T-helper 2 cell (primary cell): ENCODE measurements around the gene EFNB3.

Source experiments
- DNase-seq, 5 experiments: peaks; one replicate each; pipeline versions ENCODE4 v3.0.0 to v3.0.0-alpha.2; 2012 to 2022
- total RNA-seq, 2 donors: gene quantifications; one replicate each; lab custom pipeline; 2026; lab: John Stamatoyannopoulos, UW

Gene EFNB3, protein sequence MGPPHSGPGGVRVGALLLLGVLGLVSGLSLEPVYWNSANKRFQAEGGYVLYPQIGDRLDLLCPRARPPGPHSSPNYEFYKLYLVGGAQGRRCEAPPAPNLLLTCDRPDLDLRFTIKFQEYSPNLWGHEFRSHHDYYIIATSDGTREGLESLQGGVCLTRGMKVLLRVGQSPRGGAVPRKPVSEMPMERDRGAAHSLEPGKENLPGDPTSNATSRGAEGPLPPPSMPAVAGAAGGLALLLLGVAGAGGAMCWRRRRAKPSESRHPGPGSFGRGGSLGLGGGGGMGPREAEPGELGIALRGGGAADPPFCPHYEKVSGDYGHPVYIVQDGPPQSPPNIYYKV
- 0 to 0.54 reads per million in 2 donors for total RNA-seq

DNA sequence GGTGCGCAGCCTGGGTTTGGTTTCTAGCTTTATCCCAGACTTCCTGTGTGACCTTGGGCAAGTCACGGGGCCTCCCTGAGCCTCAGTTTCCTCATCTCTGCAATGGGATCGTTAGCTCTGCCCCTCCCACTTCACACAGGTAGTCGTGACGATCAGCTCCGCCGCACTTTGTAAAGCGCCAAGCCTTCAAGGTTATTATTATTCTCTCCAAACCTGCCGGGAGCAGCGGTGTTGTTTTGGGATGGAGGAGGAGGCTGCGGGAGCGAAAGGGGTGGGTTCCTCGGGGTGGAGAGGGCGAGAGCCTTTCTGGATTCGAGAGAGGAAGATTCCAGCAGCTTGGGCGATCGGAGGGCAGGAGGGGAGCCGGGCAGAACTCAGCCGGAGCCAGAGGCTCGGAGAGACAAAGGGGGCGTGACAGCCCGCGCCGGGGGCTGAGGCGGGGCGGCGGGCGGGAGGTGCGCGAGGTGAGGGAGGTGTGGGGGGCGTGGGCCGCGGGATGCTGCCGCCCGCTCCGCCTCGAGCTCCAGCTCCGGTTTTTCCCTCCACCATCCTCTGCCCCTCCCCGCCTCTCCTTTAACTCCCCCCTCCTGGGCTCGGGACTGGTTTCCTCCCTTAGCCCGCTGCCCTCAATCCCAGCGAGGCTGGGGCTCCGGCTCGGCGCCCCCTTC, at the start of gene EFNB3:
TSS of gene EFNB3 (plus strand) at position 602 of the 668 bp plus-strand sequence. CDS start 397 bp downstream, outside the sequence.
- no peak for DNase-seq

DNA sequence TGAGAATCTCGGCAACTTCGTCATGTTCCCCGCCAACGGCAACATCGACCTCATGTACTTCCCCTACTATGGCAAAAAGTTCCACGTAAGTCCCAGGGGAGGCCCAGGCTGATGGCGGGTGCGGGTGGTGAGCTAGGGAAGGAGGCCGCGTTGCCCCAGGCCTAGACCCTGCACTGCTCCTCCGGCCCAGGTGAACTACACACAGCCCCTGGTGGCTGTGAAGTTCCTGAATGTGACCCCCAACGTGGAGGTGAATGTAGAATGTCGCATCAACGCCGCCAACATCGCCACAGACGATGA, 49.5 kb upstream of the EFNB3 start:
- no peak for DNase-seq

DNA sequence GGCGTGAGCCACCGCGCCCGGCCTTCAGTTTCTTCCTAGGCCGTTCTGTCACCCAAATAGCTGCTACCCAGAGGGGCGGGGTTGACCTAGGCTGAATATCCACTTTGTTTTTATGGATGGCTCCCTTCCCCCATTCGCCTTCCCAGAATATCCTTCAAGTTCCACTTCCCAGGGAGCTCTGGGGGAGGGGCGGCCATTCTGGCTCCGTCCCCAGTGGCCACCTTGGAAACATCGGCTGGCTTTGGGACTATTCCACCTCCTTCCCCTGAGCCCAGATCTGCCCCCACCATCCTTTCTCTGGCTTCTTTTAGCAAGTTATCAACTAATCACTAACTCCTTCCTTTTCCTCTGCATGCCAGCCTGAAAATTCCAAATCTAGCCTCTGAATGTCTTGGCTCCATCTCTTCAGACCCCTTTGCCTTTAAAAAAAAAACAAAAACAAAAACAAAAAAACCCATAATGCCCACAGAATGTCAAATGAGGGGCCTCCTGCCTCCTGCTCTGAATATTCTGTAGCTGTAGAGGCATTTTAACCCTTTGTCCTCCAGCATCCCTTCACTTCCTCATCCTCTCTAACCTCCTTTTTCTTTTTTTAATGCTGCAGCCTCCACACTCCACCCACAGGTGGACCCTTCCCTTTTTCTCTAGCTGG, 47.9 kb upstream of the EFNB3 start:
- DNase-seq: no peak

DNA sequence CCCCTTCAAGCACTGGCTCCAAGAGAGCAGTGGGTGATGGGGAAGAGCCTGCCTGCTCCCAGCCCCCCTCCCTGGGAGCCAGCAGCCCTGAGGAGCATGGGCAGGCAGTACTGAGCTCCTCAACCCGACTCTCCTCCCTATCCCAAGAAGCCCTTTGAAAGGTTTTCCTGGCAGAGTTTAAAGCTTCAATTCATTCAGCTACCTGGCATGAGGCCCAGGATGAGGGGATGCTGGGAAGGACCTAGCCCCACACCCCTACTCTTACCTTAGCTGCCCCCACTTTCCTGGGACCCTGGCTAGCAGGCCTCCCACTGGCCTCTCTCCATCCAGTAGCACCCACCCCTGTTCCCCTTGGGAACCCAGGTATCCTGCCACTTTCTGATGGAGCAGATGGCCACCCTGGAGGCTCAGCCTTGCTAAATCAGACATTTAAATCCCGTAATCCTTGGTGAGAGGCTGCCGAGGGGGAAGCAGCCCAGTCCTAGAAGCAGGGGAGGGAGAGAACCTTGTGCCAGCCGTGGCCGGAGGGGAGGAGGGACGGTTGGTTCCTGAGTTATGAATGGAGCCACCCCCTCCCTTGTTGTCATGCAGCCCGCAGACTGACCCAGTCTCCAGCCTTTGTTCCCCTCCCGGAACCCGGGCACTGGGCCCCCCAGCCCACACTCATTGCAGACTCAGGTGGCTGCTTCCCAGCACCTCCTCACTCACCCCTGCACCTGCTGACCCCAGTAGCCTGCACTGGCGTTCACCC, 37.2 kb upstream of the EFNB3 start:
- no peak for DNase-seq

DNA sequence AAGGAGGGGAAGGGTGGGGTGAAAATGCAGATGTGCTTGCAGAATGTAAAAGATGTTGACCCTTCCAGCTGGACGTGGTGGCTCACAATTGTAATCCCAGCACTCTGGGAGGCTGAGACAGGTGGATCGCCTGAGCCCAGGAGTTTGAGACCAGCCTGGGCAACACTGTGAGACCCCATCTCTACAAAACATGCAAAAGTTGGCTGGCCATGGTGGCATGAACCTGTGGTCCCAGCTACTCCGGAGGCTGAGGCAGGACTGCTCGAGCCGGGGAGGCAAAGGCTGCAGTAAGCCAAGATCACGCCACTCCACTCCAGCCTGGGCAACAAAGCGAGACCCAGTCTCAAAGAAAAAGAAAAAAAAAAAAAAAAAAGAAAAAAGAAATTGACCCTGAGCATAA, 36.5 kb upstream of the EFNB3 start:
- DNase-seq: no peak

DNA sequence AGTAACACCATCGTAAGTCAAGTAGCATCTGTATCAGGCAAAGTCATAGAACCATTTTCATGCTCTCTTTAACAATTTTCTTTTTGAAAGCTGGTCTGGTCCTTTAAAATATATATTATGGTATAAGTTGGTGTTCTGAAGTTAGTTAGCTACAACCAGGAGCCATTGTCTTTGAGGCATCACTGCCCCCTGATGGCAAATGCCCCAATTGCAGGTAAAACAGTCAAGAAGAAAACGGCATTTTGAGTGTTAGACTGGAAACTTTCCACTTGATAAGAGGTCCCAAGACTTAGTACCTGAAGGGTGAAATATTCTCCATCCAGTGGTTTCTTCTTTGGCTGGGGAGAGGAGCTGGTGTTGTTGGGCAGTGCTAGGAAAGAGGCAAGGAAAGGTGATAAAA, 31.8 kb upstream of the EFNB3 start:
- DNase-seq: peak in 1 of 5 experiments; percentile 30

DNA sequence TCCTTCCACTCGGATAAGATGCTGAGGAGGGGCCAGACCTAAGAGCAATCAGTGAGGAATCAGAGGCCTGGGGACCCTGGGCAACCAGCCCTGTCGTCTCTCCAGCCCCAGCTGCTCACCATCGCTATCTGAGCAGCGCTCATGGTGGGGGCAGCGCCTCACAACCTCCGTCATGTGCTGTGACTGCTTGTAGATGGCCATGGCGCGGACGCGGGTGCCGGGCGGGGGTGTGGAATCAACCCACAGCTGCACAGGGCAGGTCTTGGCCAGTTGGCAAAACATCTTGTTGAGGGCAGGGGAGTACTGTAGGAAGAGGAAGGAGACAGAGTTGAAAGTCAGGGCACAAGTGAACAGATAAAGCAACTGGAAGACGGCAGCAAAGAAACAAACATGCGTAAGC, 30.1 kb upstream of the EFNB3 start:
- DNase-seq: no peak

DNA sequence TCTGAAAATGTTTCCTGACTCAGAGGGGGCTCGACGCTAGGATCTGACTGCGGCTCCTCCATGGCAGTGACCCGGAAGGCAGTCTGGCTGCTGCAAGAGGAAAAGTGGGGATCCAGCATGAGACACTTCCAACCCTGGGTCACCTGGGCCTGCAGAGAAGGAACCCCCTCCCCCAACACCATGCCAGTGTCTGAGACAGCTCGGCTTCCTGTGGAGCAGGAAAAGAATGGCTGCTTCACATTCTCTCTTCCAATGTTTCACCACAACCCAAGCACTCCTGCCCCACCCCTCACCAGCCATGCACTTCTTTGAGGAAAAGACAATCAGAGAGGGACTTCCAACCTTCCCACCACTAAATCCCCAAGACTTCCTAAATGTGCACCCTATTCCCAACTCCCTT, 28.5 kb upstream of the EFNB3 start:
- no peak for DNase-seq

DNA sequence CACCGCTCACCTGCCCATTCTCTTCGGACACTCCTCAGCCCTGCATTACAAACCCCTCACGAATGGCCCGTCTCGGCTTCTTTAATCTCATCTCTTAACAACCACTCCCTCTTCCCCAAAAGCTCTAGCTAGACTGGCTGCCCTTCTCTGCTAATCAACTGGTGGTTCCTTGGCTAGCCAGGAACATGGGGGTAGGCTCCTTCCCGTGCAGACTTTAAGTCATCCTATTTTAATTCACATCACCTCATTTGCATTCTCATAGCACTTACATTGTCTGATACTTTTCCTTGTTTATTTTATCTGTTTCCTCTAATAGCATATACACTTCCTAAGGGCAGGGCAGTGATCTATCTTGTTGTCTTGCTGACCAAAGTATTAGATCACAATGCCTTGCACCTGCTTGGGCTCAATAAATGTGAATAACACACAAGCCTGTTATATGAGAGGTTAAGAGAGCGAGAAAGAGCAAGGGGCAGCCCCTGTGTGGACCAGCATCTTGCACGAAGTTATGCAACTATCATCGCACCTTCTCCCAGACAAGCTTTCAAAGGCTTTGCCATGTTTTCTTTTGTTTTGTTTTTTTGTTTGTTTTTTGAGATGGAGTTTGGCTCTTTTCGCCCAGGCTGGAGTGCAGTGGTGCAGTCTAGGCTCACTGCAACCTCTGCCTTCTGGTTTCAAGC, 27.5 kb upstream of the EFNB3 start:
- DNase-seq: no peak

DNA sequence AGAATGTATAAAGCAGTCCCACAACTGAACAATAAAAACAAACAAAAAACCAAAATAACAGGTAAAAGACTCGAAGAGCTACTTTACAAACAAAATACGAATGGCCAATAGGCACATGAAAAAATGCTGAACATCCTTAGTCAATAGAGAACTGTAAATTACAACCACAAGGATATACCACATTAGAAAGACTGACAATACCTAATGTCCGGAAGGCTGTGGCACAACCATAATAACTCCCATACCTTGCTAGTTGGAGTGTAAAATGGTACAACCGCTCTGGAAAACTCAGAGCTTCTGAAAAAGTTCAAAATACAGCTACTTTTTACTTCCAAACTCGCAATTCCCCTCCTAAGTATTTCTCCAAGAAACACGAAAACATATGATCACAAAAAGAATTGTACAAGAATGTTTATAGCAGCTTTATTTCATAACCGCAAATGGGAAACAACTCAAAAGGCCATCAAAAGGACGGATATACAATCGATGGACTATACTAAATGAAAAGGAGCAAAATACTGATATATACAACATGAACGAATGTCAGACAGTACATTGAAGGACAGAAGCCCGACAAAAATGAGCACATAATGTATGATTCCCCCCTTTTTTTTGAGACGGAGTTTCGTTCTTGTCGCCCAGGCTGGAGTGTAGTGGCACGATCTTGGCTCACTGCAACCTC, 20.0 kb upstream of the EFNB3 start:
- DNase-seq: peak in 1 of 5 experiments; percentile 70

DNA sequence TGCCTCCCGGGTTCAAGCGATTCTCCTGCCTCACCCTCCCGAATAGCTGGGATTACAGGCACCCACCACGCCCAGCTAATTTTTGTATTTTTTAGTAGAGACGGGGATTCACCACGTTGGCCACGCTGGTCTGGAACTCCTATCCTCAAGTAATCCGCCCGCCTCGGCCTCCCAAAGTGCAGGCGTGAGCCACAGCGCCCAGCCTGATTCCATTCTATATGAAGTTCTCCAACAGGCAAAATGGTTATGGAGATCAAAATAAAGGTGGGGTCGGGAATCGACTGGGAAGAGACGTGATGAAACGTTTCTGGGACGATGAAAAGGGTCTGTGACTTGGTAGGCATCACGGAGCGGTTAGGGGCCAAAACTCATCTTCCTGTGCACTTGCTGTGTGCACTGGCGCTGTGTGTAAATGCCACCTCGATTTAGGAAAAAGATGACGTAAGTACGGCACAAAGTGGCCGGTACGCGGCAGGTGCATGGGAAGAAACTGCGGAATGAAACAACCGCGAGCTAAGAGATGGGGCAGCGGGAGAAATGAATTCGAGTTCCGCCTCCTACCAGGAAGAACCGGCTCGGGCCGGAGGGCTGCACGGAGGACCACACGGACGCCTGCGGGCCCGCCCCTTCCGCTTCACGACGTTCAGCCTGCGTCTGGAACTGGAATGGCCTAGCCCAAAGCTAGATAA, 19.3 kb upstream of the EFNB3 start:
- DNase-seq: peak; percentile 75 to 98 (median 85)

DNA sequence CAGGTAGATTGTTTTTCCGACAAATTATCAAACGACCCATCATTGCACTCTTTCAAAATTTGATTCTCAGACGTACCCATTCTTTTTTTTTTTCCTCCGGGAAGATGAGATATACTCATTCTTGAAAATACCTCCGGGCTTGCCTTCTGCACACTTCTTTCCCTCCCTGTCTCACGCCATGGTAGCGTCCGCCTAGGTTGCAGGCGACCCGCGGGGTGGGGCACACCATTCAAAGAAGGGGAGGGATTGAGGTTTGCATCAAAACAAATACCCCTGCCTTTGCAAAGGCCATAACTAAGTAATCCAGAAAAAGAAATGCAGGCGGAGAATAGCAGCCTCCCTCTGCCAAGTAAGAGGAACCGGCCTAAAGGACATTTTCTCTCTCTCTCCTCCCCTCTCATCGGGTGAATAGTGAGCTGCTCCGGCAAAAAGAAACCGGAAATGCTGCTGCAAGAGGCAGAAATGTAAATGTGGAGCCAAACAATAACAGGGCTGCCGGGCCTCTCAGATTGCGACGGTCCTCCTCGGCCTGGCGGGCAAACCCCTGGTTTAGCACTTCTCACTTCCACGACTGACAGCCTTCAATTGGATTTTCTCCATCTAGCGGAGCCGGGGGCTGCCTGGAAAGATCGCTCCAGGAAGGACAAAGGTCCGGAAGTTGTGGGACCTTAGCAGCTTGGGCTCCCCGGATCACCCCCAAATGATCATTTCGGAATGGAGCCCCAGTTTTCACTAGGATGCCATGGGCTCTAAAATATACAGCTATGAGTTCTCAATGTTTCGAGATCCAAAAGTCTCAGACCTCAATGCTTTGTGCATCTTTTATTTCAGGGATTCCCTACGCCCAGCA, 18.6 kb upstream of the EFNB3 start:
- peak in 4 of 5 experiments; percentile 44 to 82 (median 67) for DNase-seq

DNA sequence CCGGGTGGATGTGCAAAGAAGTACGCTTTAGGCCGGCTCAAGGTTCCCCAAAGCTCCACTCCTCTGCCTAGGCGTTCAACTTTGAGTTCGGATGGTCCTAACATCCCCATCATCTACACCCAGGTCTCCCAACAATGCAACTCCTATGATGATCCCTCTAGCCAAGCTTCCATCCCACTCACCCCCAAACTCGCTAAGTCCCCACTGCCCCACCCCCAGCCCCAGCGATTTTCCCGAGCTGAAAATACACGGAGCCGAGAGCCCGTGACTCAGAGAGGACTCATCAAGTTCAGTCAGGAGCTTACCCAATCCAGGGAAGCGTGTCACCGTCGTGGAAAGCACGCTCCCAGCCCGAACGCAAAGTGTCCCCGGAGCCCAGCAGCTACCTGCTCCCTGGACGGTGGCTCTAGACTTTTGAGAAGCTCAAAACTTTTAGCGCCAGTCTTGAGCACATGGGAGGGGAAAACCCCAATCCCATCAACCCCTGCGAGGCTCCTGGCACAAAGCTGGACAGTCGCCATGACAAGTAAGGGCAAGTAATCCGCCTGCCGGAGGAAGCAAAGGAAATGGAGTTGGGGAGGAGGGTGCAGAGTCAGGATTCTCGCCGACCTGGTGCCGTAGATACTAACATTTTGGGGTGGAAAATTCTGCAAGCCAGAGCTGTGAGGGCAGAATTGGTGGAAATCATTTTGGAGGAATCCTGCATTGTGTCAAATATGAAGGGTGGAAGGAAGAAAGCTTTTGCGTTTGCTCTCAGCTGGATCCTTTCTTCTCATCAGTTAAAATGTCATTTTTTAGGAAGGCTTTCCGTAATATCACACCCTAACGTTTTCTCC, 17.7 kb upstream of the EFNB3 start, which contains the start of gene TP53:
TSS of gene TP53 (minus strand) at position 419 of the 836 bp plus-strand sequence. CDS start 10,896 bp downstream, outside the sequence.
- peak; percentile 61 to 97 (median 83) for DNase-seq

DNA sequence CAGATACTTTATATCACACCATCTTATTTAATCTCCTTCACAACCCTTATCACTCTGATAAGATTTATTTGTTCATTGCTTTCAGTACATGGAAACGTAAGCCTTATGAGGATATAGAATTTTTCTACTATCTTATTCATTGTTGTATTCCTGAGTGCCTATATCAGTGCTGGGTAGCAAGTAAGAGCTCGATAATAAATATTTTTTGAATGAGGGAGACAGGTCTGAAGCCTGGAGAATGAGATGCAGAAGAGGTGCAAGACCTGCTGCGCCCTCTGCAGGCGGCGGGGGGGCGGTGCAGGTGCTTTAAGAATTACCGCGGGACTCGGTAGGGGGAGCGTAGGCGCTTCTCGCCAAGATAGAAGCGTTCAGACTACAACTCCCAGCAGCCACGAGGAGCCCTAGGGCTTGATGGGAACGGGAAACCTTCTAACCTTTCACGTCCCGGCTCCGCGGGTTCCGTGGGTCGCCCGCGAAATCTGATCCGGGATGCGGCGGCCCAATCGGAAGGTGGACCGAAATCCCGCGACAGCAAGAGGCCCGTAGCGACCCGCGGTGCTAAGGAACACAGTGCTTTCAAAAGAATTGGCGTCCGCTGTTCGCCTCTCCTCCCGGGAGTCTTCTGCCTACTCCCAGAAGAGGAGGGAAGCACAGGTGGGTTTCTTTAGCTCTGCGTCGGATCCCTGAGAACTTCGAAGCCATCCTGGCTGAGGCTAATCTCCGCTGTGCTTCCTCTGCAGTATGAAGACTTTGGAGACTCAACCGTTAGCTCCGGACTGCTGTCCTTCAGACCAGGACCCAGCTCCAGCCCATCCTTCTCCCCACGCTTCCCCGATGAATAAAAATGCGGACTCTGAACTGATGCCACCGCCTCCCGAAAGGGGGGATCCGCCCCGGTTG, 16.8 kb upstream of the EFNB3 start, which contains the start of gene WRAP53:
TSS of gene WRAP53 (plus strand) at position 570 of the 900 bp plus-strand sequence. CDS start at position 742, 172 bp downstream.
- DNase-seq: peak; percentile 86 to 97 (median 93)

DNA sequence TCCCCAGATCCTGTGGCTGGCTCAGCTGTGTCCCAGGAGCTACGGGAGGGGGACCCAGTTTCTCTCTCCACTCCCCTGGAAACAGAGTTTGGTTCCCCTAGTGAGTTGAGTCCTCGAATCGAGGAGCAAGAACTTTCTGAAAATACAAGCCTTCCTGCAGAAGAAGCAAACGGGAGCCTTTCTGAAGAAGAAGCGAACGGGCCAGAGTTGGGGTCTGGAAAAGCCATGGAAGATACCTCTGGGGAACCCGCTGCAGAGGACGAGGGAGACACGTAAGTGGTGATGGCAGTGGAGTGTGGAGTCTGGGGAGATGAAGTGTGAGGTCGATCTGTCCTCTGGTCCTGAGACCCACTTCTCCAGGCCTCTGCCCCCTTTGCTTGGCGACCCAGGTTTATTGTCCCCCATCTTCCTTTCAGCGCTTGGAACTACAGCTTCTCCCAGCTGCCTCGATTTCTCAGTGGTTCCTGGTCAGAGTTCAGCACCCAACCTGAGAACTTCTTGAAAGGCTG, 16.1 kb upstream of the EFNB3 start:
- DNase-seq: no peak

DNA sequence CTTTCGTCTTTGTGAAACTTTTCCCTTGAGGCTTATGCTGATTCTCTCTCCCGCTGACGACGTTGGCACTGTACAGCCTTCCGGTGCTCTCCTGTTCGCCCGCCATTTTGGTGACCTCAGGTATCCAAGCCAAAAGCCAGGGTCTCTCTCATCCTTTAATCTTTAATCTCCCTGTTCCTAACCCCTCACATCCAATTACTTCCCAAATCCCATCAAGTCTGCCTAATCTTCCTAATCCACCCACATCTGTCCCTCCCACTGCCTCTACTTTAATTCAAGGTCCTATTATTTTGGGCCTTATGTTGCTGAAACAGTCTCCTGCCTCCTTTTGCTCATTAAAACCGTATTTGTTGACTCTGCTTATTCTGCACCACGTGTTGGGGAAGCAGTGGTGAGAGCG, 9.4 kb upstream of the EFNB3 start:
- no peak for DNase-seq

DNA sequence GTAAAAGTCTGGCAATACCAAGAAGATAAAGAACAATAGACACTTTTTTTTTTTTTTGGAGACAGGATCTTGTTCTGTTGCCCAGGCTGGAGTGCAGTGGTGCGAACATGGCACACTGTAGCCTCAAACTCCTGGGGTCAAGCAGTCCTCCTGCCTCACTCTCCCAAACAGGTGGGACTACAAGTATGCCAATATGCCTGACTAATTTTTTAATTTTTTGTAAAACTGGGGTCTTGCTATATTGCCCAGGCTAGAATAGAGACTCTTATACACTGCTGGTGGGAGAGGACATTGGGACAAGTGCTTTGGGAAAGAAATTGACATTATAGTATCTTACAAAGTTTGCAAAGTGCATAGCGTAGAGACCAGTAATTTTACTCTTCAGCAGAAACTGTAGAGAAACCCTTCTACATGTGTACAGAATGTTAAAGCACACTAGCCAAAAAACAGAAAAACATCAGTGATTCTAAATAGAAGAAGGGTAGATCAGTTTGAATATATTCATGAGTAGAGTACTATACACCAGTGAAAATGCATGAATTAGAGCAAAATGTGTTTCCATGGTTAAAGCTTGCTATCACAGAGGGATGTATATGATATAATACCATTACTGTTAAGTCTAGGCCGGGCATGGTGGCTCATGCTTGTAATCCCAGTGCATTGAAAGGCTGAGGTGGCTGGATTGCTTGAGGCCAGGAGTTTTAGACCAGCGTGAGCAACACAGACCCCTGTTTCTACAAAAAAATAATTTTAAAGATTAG, 7.0 kb upstream of the EFNB3 start:
- DNase-seq: no peak
